PFSK-1 (cell line): ENCODE measurements around the gene OR8K5. TPM values are rescaled to one million over a fixed set of nuclear protein-coding genes. Genes with fewer than 3 reads are reported as not detected.

Source experiments
- FOXP2 ChIP-seq: optimal IDR thresholded peaks from 2 replicates; pipeline ENCODE3; 2011; ENCODE audit warnings: borderline replicate concordance, control low read depth, inconsistent platforms; ENCODE audit not compliant: insufficient read depth; ENCODE audit errors: extremely low read length, extremely low read depth
- POLR2AphosphoS5 ChIP-seq: IDR thresholded peaks from 2 replicates; pipeline ENCODE4 v1.6.1; 2012; ENCODE audit warnings: low read depth, mild to moderate bottlenecking, control low read depth, low read length, moderate library complexity
- REST ChIP-seq, 2 experiments: IDR thresholded peaks; 2 replicates each; pipeline versions ENCODE4 v1.6.1 to v1.8.0; 2011 to 2012; ENCODE audit warnings: low read depth in 2 of 2, low read length in 2 of 2, control low read depth in 1 of 2, inconsistent platforms in 1 of 2, mild to moderate bottlenecking in 1 of 2, moderate library complexity in 1 of 2; ENCODE audit not compliant: insufficient read depth in 1 of 2
- SIN3A ChIP-seq: IDR thresholded peaks from 2 replicates; pipeline ENCODE4 v1.6.1; 2012; ENCODE audit warnings: mild to moderate bottlenecking, low read length, moderate library complexity, borderline replicate concordance; ENCODE audit not compliant: insufficient read depth
- TAF1 ChIP-seq: IDR thresholded peaks from 2 replicates; pipeline ENCODE4 v1.6.1; 2012; ENCODE audit warnings: low read length, control low read depth, borderline replicate concordance; ENCODE audit not compliant: insufficient read depth
- polyA plus RNA-seq: library from polyadenylated mRNA; unstranded; fragments of >200 nt; gene quantifications from one replicate; pipeline ENCODE4 v1.2.1, GENCODE V29; 2012; ENCODE audit warnings: low read depth, missing spikeins; ENCODE audit not compliant: insufficient read length

The OR8K5 gene
- not detected for polyA plus RNA-seq

GRCh38 chr11:56160217-56160616 is at the start of gene OR8K5:
TSS of gene OR8K5 (minus strand) at chr11:56160317. CDS start at chr11:56160317, 0 bp downstream.
- no peak for TF ChIP-seq FOXP2
- no peak for TF ChIP-seq TAF1
- no peak for TF ChIP-seq SIN3A
- TF ChIP-seq POLR2AphosphoS5: no peak
- no peak for TF ChIP-seq REST (IDR thresholded peaks at IDR 0.05; ENCODE audit: insufficient read depth in 1 of 2, low read depth in 2 of 2, low read length in 2 of 2)

- TF ChIP-seq TAF1 (no peak), FOXP2 (no peak), SIN3A (no peak), REST (IDR thresholded peaks at IDR 0.05; ENCODE audit: insufficient read depth in 1 of 2, low read depth in 2 of 2, low read length in 2 of 2) (no peak), POLR2AphosphoS5 (no peak)
Observed at GRCh38 chr11:56207790-56208189, 47.7 kb upstream of the OR8K5 start.

- no peak for TF ChIP-seq SIN3A
- no peak for TF ChIP-seq REST (IDR thresholded peaks at IDR 0.05; ENCODE audit: insufficient read depth in 1 of 2, low read depth in 2 of 2, low read length in 2 of 2)
- TF ChIP-seq FOXP2: no peak
- TF ChIP-seq TAF1: no peak
- TF ChIP-seq POLR2AphosphoS5: no peak
Observed at GRCh38 chr11:56197367-56197766, 37.2 kb upstream of the OR8K5 start.

- TF ChIP-seq FOXP2 (no peak), POLR2AphosphoS5 (no peak), SIN3A (no peak), TAF1 (no peak), REST (IDR thresholded peaks at IDR 0.05; ENCODE audit: insufficient read depth in 1 of 2, low read depth in 2 of 2, low read length in 2 of 2) (no peak)
Observed at GRCh38 chr11:56196705-56197104, 36.6 kb upstream of the OR8K5 start.

GRCh38 chr11:56188602-56189001 is 28.5 kb upstream of the OR8K5 start:
- TF ChIP-seq TAF1 (no peak), POLR2AphosphoS5 (no peak), SIN3A (no peak), REST (IDR thresholded peaks at IDR 0.05; ENCODE audit: insufficient read depth in 1 of 2, low read depth in 2 of 2, low read length in 2 of 2) (no peak), FOXP2 (no peak)
